ENCODE measurements around the gene CD99L2.

Gene CD99L2

GRCh38 chrX:150902434-150903109, 4.1 kb upstream of the CD99L2 start:
- no peak overlapping the region for H3K27ac ChIP-seq (ENCODE audit: low read depth, low read length, poor library complexity, severe bottlenecking)
- no peaks in the 10 kb centered on the region for H3K36me3 ChIP-seq (ENCODE audit: insufficient read depth, low read length)
- H2AFZ ChIP-seq (ENCODE audit: low read length), result no peak overlapping the region
- H3K4me3 ChIP-seq (ENCODE audit: low read depth, low read length, poor library complexity, severe bottlenecking), result no peak overlapping the region
- H3K27me3 ChIP-seq (ENCODE audit: insufficient read depth, low read length), result no peaks in the 10 kb centered on the region
- H4K20me1 ChIP-seq (ENCODE audit: insufficient read depth, low read length), result no peaks in the 10 kb centered on the region
- H3K9me3 ChIP-seq (ENCODE audit: low read length), result no peaks in the 10 kb centered on the region
- H3F3A ChIP-seq (ENCODE audit: insufficient read depth, low read length), result no peaks in the 10 kb centered on the region
- H3K4me2 ChIP-seq (ENCODE audit: low read length), result no peak overlapping the region
- TF ChIP-seq CTCF (IDR thresholded peaks at IDR 0.05; ENCODE audit: low read length), result no peak
- H3K4me1 ChIP-seq (ENCODE audit: insufficient read depth, low read length, severe bottlenecking), result peaks cover 1% of the 10 kb centered on the region
- no peaks in the 10 kb centered on the region for H3K9me2 ChIP-seq (ENCODE audit: low read depth, low read length)
- H3K9ac ChIP-seq (ENCODE audit: low read length), result no peak overlapping the region
- H3K79me2 ChIP-seq (ENCODE audit: insufficient read depth, low read length), result no peaks in the 10 kb centered on the region

- Histone ChIP-seq H3K36me3 (ENCODE audit: insufficient read depth, low read length) (no peaks in the 10 kb centered on the region), H3K79me2 (ENCODE audit: insufficient read depth, low read length) (no peaks in the 10 kb centered on the region), H4K20me1 (ENCODE audit: insufficient read depth, low read length) (no peaks in the 10 kb centered on the region), H3K4me2 (ENCODE audit: low read length) (peak overlapping the region; percentile 95), H3K4me1 (ENCODE audit: insufficient read depth, low read length, severe bottlenecking) (peaks cover 10% of the 10 kb centered on the region), H3K27ac (ENCODE audit: low read depth, low read length, poor library complexity, severe bottlenecking) (no peak overlapping the region), H3K9ac (ENCODE audit: low read length) (peak overlapping the region; percentile 72), H3K9me3 (ENCODE audit: low read length) (no peaks in the 10 kb centered on the region), H3K4me3 (ENCODE audit: low read depth, low read length, poor library complexity, severe bottlenecking) (peak overlapping the region; percentile 74), H3K9me2 (ENCODE audit: low read depth, low read length) (no peaks in the 10 kb centered on the region), H3K27me3 (ENCODE audit: insufficient read depth, low read length) (no peaks in the 10 kb centered on the region), H3F3A (ENCODE audit: insufficient read depth, low read length) (no peaks in the 10 kb centered on the region), H2AFZ (ENCODE audit: low read length) (no peak overlapping the region)
- TF ChIP-seq EZH2 (IDR thresholded peaks at IDR 0.05; ENCODE audit: borderline replicate concordance, low read length), result no peak
- TF ChIP-seq CTCF (IDR thresholded peaks at IDR 0.05; ENCODE audit: low read length), result no peak
Observed at GRCh38 chrX:150899191-150899757, 806 bp upstream of the CD99L2 start.

GRCh38 chrX:150897421-150898320, 797 bp downstream of the CD99L2 start:
- Histone ChIP-seq H2AFZ (ENCODE audit: low read length) (no peak overlapping the region), H3K9ac (ENCODE audit: low read length) (peak overlapping the region; percentile 78), H3K36me3 (ENCODE audit: insufficient read depth, low read length) (no peaks in the 10 kb centered on the region), H3K79me2 (ENCODE audit: insufficient read depth, low read length) (no peaks in the 10 kb centered on the region), H3K9me3 (ENCODE audit: low read length) (no peaks in the 10 kb centered on the region), H3K27ac (ENCODE audit: low read depth, low read length, poor library complexity, severe bottlenecking) (no peak overlapping the region), H3K4me2 (ENCODE audit: low read length) (peak overlapping the region; percentile 66), H3F3A (ENCODE audit: insufficient read depth, low read length) (no peaks in the 10 kb centered on the region), H3K9me2 (ENCODE audit: low read depth, low read length) (no peaks in the 10 kb centered on the region), H3K4me1 (ENCODE audit: insufficient read depth, low read length, severe bottlenecking) (peaks cover 10% of the 10 kb centered on the region), H4K20me1 (ENCODE audit: insufficient read depth, low read length) (no peaks in the 10 kb centered on the region), H3K4me3 (ENCODE audit: low read depth, low read length, poor library complexity, severe bottlenecking) (peak overlapping the region; percentile 74), H3K27me3 (ENCODE audit: insufficient read depth, low read length) (no peaks in the 10 kb centered on the region)
- no peak for TF ChIP-seq EZH2 (IDR thresholded peaks at IDR 0.05; ENCODE audit: borderline replicate concordance, low read length)
- no peak for TF ChIP-seq CTCF (IDR thresholded peaks at IDR 0.05; ENCODE audit: low read length)
